ENCODE data around the gene KIF16B.

KIF16B gene

GRCh38 chr20:16613954-16614353 is 40.7 kb upstream of the KIF16B start:
- no peak for TF ChIP-seq FOXP2 (optimal IDR thresholded peaks at IDR 0.05; ENCODE audit: borderline replicate concordance, extremely low read depth, extremely low read length, insufficient read depth)

GRCh38 chr20:16612706-16613105 is 39.5 kb upstream of the KIF16B start:
- no peak for TF ChIP-seq POLR2AphosphoS5 (IDR thresholded peaks at IDR 0.05; ENCODE audit: low read depth, low read length)
- TF ChIP-seq SIN3A (IDR thresholded peaks at IDR 0.05; ENCODE audit: borderline replicate concordance, insufficient read depth, low read length): no peak
- TF ChIP-seq TAF1 (IDR thresholded peaks at IDR 0.05; ENCODE audit: borderline replicate concordance, insufficient read depth, low read length): no peak
- no peak for TF ChIP-seq REST (IDR thresholded peaks at IDR 0.05; ENCODE audit: insufficient read depth in 1 of 2, low read depth in 2 of 2, low read length in 2 of 2)
- TF ChIP-seq FOXP2 (optimal IDR thresholded peaks at IDR 0.05; ENCODE audit: borderline replicate concordance, extremely low read depth, extremely low read length, insufficient read depth): no peak

GRCh38 chr20:16611817-16612216 is 38.6 kb upstream of the KIF16B start:
- TF ChIP-seq REST (IDR thresholded peaks at IDR 0.05; ENCODE audit: insufficient read depth in 1 of 2, low read depth in 2 of 2, low read length in 2 of 2) (no peak), SIN3A (IDR thresholded peaks at IDR 0.05; ENCODE audit: borderline replicate concordance, insufficient read depth, low read length) (no peak), FOXP2 (optimal IDR thresholded peaks at IDR 0.05; ENCODE audit: borderline replicate concordance, extremely low read depth, extremely low read length, insufficient read depth) (no peak)

- no peak for TF ChIP-seq POLR2AphosphoS5 (IDR thresholded peaks at IDR 0.05; ENCODE audit: low read depth, low read length)
- no peak for TF ChIP-seq FOXP2 (optimal IDR thresholded peaks at IDR 0.05; ENCODE audit: borderline replicate concordance, extremely low read depth, extremely low read length, insufficient read depth)
- TF ChIP-seq SIN3A (IDR thresholded peaks at IDR 0.05; ENCODE audit: borderline replicate concordance, insufficient read depth, low read length): no peak
- no peak for TF ChIP-seq TAF1 (IDR thresholded peaks at IDR 0.05; ENCODE audit: borderline replicate concordance, insufficient read depth, low read length)
- TF ChIP-seq REST (IDR thresholded peaks at IDR 0.05; ENCODE audit: insufficient read depth in 1 of 2, low read depth in 2 of 2, low read length in 2 of 2): no peak
Observed at GRCh38 chr20:16609066-16609465, 35.8 kb upstream of the KIF16B start.

- TF ChIP-seq FOXP2 (optimal IDR thresholded peaks at IDR 0.05; ENCODE audit: borderline replicate concordance, extremely low read depth, extremely low read length, insufficient read depth): no peak
- no peak for TF ChIP-seq SIN3A (IDR thresholded peaks at IDR 0.05; ENCODE audit: borderline replicate concordance, insufficient read depth, low read length)
- no peak for TF ChIP-seq POLR2AphosphoS5 (IDR thresholded peaks at IDR 0.05; ENCODE audit: low read depth, low read length)
- no peak for TF ChIP-seq REST (IDR thresholded peaks at IDR 0.05; ENCODE audit: insufficient read depth in 1 of 2, low read depth in 2 of 2, low read length in 2 of 2)
- TF ChIP-seq TAF1 (IDR thresholded peaks at IDR 0.05; ENCODE audit: borderline replicate concordance, insufficient read depth, low read length): no peak
Observed at GRCh38 chr20:16608277-16608650, 35.0 kb upstream of the KIF16B start.
